ENCODE data around the gene ELMOD3.
"Not testable (repeated sequence)": the region's sequence is repeated elsewhere in the genome, so short reads cannot be mapped to it uniquely, and the experiment has no call there.

ELMOD3 gene

GRCh38 chr2:85329181-85329651 is 25.4 kb upstream of the ELMOD3 start:
- CTCF ChIA-PET, result interaction anchor here (0.7 kb wide), 1 partner anchor 9 kb away, joined by 4 read pairs; no protein-coding TSS in a partner anchor
- DNase-seq (ENCODE audit: low spot score), result no peak
- TF ChIP-seq CTCF (conservative IDR thresholded peaks at IDR 0.05; ENCODE audit: low read depth), result no peak
- POLR2A ChIA-PET (ENCODE audit: low non-redundant PET), result no interaction called here
- H3K27ac ChIP-seq, result no peak overlapping the region

DNA sequence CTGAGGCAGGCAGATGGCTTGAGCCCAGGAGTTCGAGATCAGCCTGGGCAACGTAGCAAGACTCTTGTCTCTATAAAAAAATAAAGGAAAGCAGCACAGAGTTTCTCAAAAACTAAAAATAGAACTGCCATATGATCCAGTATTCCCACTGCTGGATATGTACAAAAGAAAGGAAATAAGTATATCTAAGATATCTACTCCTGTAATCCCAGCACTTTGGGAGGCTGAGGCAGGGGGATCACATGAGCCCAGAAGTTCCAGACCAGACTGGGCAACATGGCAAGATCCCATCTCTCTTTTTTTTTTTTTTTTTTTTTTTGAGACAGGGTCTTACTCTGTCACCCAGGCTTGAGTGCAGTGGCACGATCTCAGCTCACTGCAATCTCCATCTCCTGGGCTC is 24.9 kb upstream of the ELMOD3 start:
- DNase-seq (ENCODE audit: low spot score); H3K27ac ChIP-seq; POLR2A ChIA-PET (ENCODE audit: low non-redundant PET); CTCF ChIA-PET: not testable (repeated sequence)

DNA sequence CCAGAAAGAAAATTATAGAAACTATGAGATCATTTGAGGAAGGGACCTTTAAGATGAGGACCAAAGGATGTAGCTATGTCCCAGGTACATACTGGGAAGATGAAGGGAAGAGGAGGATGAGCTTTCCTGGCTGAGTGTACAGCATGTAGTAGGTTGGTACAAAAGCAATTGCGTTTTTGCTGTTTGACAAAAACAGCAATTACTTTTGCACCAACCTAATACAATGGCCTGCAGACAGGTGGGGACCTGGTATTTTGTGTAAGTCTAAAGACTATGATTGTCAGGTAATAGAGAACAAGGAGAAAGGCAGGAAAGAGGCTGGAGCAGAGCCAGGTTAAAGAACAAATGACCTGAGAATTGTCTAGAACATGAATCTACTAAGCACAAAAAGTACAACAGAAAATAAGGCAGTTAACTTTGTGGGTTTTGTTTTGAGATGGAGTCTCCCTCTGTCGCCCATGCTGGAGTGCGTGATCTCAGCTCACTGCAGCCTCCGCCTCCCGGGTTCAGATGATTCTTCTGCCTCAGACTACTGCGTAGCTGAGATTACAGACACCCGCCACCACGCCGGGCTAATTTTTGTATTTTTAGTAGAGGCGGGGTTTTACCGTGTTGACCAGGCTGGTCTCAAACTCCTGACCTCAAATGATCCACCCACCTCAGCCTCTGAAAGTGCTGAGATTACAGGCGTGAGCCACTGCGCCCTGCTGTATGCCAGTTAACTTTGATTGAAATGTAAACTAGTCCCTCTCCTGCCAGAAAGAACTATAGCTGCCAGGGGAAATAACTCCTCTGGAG is 23.5 kb upstream of the ELMOD3 start:
- no peak overlapping the region for H3K27ac ChIP-seq
- TF ChIP-seq CTCF (conservative IDR thresholded peaks at IDR 0.05; ENCODE audit: low read depth), result no peak
- POLR2A ChIA-PET (ENCODE audit: low non-redundant PET), result no interaction called here
- CTCF ChIA-PET, result no interaction called here
- DNase-seq (ENCODE audit: low spot score), result no peak

- H3K27ac ChIP-seq; DNase-seq (ENCODE audit: low spot score); POLR2A ChIA-PET (ENCODE audit: low non-redundant PET): not testable (repeated sequence)
- CTCF ChIA-PET, result interaction anchor here (0.6 to 0.7 kb wide), 3 partner anchors 103 to 316 kb away, joined by 3 to 6 read pairs (median 3); no protein-coding TSS in a partner anchor
Observed at GRCh38 chr2:85333877-85334276, 20.7 kb upstream of the ELMOD3 start.

DNA sequence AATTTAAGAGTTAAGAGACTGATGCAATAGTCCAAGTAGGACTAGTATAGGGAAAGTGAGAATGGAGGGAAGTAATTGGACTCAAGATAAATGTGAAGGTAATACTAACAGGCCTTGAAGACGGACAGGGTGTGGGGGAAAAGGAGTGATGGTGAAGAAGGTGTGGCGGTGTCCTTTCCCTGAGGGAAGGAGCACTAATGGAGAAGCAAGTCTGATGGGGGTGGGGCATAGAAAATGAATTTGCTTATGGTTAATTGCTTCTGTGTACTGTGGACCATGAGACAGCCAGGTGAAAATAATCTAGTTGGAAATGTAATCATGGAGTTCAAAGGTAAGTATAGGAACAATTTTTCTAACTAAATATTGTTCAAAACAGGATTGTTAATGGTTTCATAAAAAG is 19.6 kb upstream of the ELMOD3 start:
- POLR2A ChIA-PET (ENCODE audit: low non-redundant PET), result no interaction called here
- CTCF ChIA-PET, result no interaction called here
- no peak for DNase-seq (ENCODE audit: low spot score)

GRCh38 chr2:85340034-85340892 is 14.3 kb upstream of the ELMOD3 start:
- POLR2A ChIA-PET (ENCODE audit: low non-redundant PET), result no interaction called here
- no peak overlapping the region for H3K27ac ChIP-seq
- no peak for DNase-seq (ENCODE audit: low spot score)
- no peak for TF ChIP-seq CTCF (conservative IDR thresholded peaks at IDR 0.05; ENCODE audit: low read depth)
- CTCF ChIA-PET, result no interaction called here

More for the DNA sequence above, 19.6 kb upstream of the ELMOD3 start:
- no peak overlapping the region for H3K27ac ChIP-seq
- TF ChIP-seq CTCF (conservative IDR thresholded peaks at IDR 0.05; ENCODE audit: low read depth), result no peak

DNA sequence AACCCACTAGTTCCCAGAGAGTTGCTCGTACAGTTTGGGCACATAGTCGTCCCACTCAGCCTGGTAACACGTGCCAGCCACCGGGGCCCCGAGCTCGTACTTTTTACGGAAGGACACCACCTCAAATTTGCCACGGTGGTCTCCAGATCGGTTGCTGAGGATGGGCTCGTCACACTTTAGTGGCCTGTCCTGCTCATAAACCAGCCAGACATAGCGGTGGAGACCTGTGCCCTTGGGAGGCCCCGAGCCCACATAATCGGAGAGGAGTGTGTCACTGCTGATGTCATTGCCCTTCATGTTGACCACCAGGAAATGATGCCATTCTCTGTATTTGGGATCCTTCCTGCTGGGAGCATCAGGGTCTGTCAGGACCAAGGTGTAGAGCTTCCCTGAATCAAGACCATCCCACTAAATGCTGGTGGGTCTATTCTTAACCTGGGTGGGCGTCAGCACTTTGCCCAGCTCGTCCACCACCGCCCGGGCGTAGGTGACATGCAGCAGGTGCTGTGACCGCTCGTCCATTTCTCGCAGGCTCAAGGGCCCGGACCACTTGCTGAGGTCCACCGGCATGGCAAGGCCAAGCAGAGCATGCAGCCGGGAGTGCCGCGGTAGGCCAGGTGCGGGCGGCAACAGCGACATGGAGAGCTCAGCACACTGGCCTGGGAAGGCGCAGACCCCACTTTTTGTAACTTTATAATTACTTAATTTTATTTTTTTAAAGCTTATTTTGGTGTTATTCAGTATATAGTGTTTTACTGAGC is 13.1 kb upstream of the ELMOD3 start:
- ChIA-PET POLR2A (ENCODE audit: low non-redundant PET) (no interaction called here), CTCF (interaction anchor here (0.6 kb wide), 2 partner anchors 11 to 61 kb away, joined by 3 to 4 read pairs; no protein-coding TSS in a partner anchor)
- H3K27ac ChIP-seq, result no peak overlapping the region
- no peak for TF ChIP-seq CTCF (conservative IDR thresholded peaks at IDR 0.05; ENCODE audit: low read depth)
- DNase-seq (ENCODE audit: low spot score), result no peak

Data from RWPE1 (cell line).